K562 (cell line): Measurements from ENCODE around the gene DAD1. TPM values are rescaled to one million over a fixed set of nuclear protein-coding genes. Genes with fewer than 3 reads are reported as not detected.
A peak's percentile ranks its signal among the peaks of the same experiment; 100 is the strongest.

Source experiments
- ATAC-seq: fragments of 200-7000 bp; cut with Tn5 transposase; 3 replicates; pipeline ENCODE4 v1.9.1; 2020; ENCODE audit warnings: moderate library complexity
- BruUV-seq: library from RNA; stranded (reverse); fragments of 400-500 nt; replicated peaks from 2 replicates; lab custom pipeline; 2021; lab: Mats Ljungman, UMichigan
- CTCF ChIA-PET: fragments of 300-600 bp; formaldehyde crosslinking; extraction: SDS; loops from one replicate; lab custom pipeline; 2021; ENCODE audit warnings: low intra/inter-chr PET ratio; lab: Yijun Ruan, JAX
- POLR2A ChIA-PET: fragments of 300-600, 350-650 bp; sonication (Branson Sonifier 250); formaldehyde crosslinking; extraction: SDS; loops from one replicate; lab custom pipeline; 2021; ENCODE audit warnings: antibody characterized with exemption, inconsistent platforms; lab: Yijun Ruan, JAX
- DNase-seq, 4 experiments: peaks; one replicate each; pipeline versions ENCODE4 v3.0.0 to v3.0.0-alpha.2; 2011 to 2018; ENCODE audit warnings: low spot score in 3 of 4, mixed read lengths in 3 of 4; ENCODE audit errors: extremely low read depth in 1 of 4
- FAIRE-seq: peaks from 2 replicates; lab custom pipeline; 2011; peaks lifted over from hg19 to GRCh38; lab: Jason Lieb, UNC
- H2AFZ ChIP-seq: 2 replicates; pipeline ENCODE4 v1.6.0; 2011; ENCODE audit warnings: low read depth, low read length, control low read depth, inconsistent platforms
- H3K27ac ChIP-seq: fragments of 200-600 bp; 3 replicates; pipeline ENCODE4 v1.8.0; 2011; ENCODE audit warnings: low read depth, mild to moderate bottlenecking, control low read depth, inconsistent platforms, low read length, moderate library complexity, mixed read lengths; ENCODE audit errors: extremely low read depth
- H3K27me3 ChIP-seq, 2 experiments: fragments of 300-600 bp in 1 of 2; 2 replicates in 1 of 2; 3 replicates in 1 of 2; pipeline versions ENCODE4 v1.6.0 to v1.8.0; 2011; ENCODE audit warnings: inconsistent platforms in 2 of 2, low read length in 2 of 2, mild to moderate bottlenecking in 1 of 2, mixed read lengths in 1 of 2, moderate library complexity in 1 of 2; ENCODE audit not compliant: control insufficient read depth in 2 of 2, insufficient read depth in 2 of 2
- H3K36me3 ChIP-seq: fragments of 300-600 bp; 3 replicates; pipeline ENCODE4 v1.8.0; 2011; ENCODE audit warnings: mild to moderate bottlenecking, low read length, inconsistent platforms; ENCODE audit not compliant: control insufficient read depth, insufficient read depth
- H3K4me1 ChIP-seq, 2 experiments: fragments of 200-600 bp in 1 of 2; replicated peaks in 1 of 2; 2 replicates in 1 of 2; 3 replicates in 1 of 2; pipeline versions ENCODE4 v1.5.1 to v1.8.0; 2011; ENCODE audit warnings: inconsistent platforms in 2 of 2, low read length in 2 of 2, mild to moderate bottlenecking in 1 of 2, mixed read lengths in 1 of 2, moderate library complexity in 1 of 2; ENCODE audit not compliant: control insufficient read depth in 2 of 2, insufficient read depth in 2 of 2
- H3K4me2 ChIP-seq: 2 replicates; pipeline ENCODE4 v1.6.1; 2011; ENCODE audit warnings: low read length, control low read depth, inconsistent platforms, mixed read lengths; ENCODE audit not compliant: insufficient read depth
- H3K4me3 ChIP-seq: fragments of 200-600 bp; sonication (generic), shearing (Covaris generic); 2 replicates; pipeline ENCODE4 v1.5.1; 2016; ENCODE audit warnings: control low read depth, inconsistent platforms
- H3K79me2 ChIP-seq: fragments of 200-600 bp; 3 replicates; pipeline ENCODE4 v1.8.0; 2011; ENCODE audit warnings: low read length, inconsistent platforms; ENCODE audit not compliant: control insufficient read depth, insufficient read depth
- H3K9ac ChIP-seq, 2 experiments: 2 replicates each; pipeline versions ENCODE4 v1.6.0 to v1.6.1; 2011; ENCODE audit warnings: low read depth in 2 of 2, low read length in 2 of 2, control low read depth in 1 of 2, inconsistent platforms in 1 of 2, mild to moderate bottlenecking in 1 of 2, mixed read lengths in 1 of 2; ENCODE audit not compliant: insufficient read depth in 1 of 2
- H3K9me1 ChIP-seq: one replicate; pipeline ENCODE4 v1.6.0; 2011; ENCODE audit warnings: inconsistent platforms, mild to moderate bottlenecking, low read length, moderate library complexity; ENCODE audit not compliant: control insufficient read depth, insufficient read depth
- H3K9me3 ChIP-seq: replicated peaks from 2 replicates; pipeline ENCODE4 v1.5.1; 2011; ENCODE audit warnings: low read depth, low read length, inconsistent platforms; ENCODE audit not compliant: control insufficient read depth, insufficient read depth
- H4K20me1 ChIP-seq: replicated peaks from 2 replicates; pipeline ENCODE4 v1.6.1; 2011; ENCODE audit warnings: low read length, inconsistent platforms, mixed read lengths; ENCODE audit not compliant: control insufficient read depth, insufficient read depth
- C11orf30 ChIP-seq: fragments of 450-650 bp; IDR thresholded peaks from 2 replicates; pipeline ENCODE4 v1.6.1; 2016; ENCODE audit warnings: low read depth, mild to moderate bottlenecking
- MAFG ChIP-seq: fragments of 450-650 bp; conservative IDR thresholded peaks from 2 replicates; pipeline ENCODE4 v1.6.1; 2016; ENCODE audit warnings: missing genetic modification characterization, missing compliant biosample characterization
- NFE2 ChIP-seq: IDR thresholded peaks from 2 replicates; pipeline ENCODE4 v1.6.1; 2014; ENCODE audit warnings: antibody characterized with exemption, low read depth
- ZNF277 ChIP-seq: fragments of 250-450 bp; sonication (Bioruptor Pico); IDR thresholded peaks from 2 replicates; pipeline ENCODE4 v1.8.0; 2022; ENCODE audit warnings: inconsistent platforms, mild to moderate bottlenecking, moderate library complexity, borderline replicate concordance
- ZNF316 ChIP-seq: fragments of 450-650 bp; IDR thresholded peaks from 2 replicates; pipeline ENCODE4 v1.6.1; 2016
- WGBS: fragments of 100-300 bp; shearing (Covaris generic); methylation state at CpG from one replicate; pipeline ENCODE4 v1.1.6; 2016; ENCODE audit warnings: low coverage, mixed read lengths; ENCODE audit not compliant: insufficient coverage; ENCODE audit errors: missing lambda C conversion rate; 5-methylcytosine and 5-hydroxymethylcytosine counted together
- in situ Hi-C: fragments of 300-500 bp; cut with MboI; formaldehyde crosslinking; loops from 4 replicates; pipeline ENCODE4 v1.15.0; 2018; ENCODE audit warnings: inconsistent platforms, mixed read lengths
- intact Hi-C: fragments of 100-400 bp; cut with micrococcal nuclease; formaldehyde crosslinking; loops from 2 replicates; pipeline ENCODE4 v1.14.2; 2022
- polyA plus RNA-seq, 8 experiments: library from polyadenylated mRNA; depleted of rRNA in 4 of 8; stranded (reverse) in 5 of 8; unstranded in 3 of 8; fragments of >200 nt; fragmentation: Nextera tagmentation in 2 of 8; fragmentation: Illumina TruSeq in 1 of 8; extraction: Ambion mirVana in 2 of 8; extraction: Trizol in 1 of 8; gene quantifications; 2 replicates each; pipeline versions ENCODE4 v1.2.1 to v1.2.3, GENCODE V29; 2011 to 2014; ENCODE audit warnings: inconsistent platforms in 1 of 8, missing spikeins in 1 of 8
- total RNA-seq, 7 experiments: library from RNA; depleted of rRNA in 6 of 7; stranded (reverse); fragments of >200 nt in 6 of 7; fragmentation: Illumina TruSeq in 2 of 7; extraction: Trizol in 2 of 7; gene quantifications; 2 replicates each; pipeline versions ENCODE4 v1.2.1 to v1.2.3, GENCODE V29; 2011 to 2021; ENCODE audit warnings: low replicate concordance in 1 of 7

The DAD1 gene
- total and polyA plus RNA-seq, 9 of the 15 experiments (the other 6 are each of a cell fraction or from before 2014, with no cell fraction given), result 104 to 617 (median 222) TPM

GRCh38 chr14:22539831-22540230, 49.2 kb downstream of the DAD1 start:
- H3K9me3 ChIP-seq, result no peaks in the 10 kb centered on the region
- H3K9ac ChIP-seq, result no peak overlapping the region
- 21% methylated on average over 2 of the region's 3 CpGs for WGBS
- no peak overlapping the region for H3K4me2 ChIP-seq
- no peaks in the 10 kb centered on the region for H3K9me1 ChIP-seq
- ChIA-PET POLR2A (interaction anchor here (0.6 kb wide), 1 partner anchor 17 kb away, joined by 3 read pairs; no protein-coding TSS in a partner anchor), CTCF (no interaction called here)
- H3K79me2 ChIP-seq, result no peaks in the 10 kb centered on the region
- H3K27ac ChIP-seq, result no peak overlapping the region
- no peaks in the 10 kb centered on the region for H4K20me1 ChIP-seq
- intact Hi-C loops (no loop called here), in situ Hi-C loops (no loop called here)
- H3K4me1 ChIP-seq, result peaks cover 0 to 20% of the 10 kb centered on the region in 2 experiments; a peak in 4 of 5 replicates
- H3K27me3 ChIP-seq, result no peaks in the 10 kb centered on the region
- H2AFZ ChIP-seq, result no peak overlapping the region
- DNase-seq, result no peak
- TF ChIP-seq MAFG (tag) (peak; percentile 59), C11orf30 (peak; percentile 26; the same call in 1 of the 2 replicates), ZNF316 (peak; percentile 36; the same call in 1 of the 2 replicates), NFE2 (peak; percentile 51; the same call in 1 of the 2 replicates), ZNF277 (CRISPR knock-in tag) (no peak)
- H3K36me3 ChIP-seq, result no peaks in the 10 kb centered on the region
- no peak for FAIRE-seq
- BruUV-seq, result no TSS peak
- no peak overlapping the region for H3K4me3 ChIP-seq
- ATAC-seq, result no peak
